Keratinocyte (primary cell): ENCODE data around the gene HSPB1.

Experiments
- CTCF ChIP-seq, 3 experiments: IDR thresholded peaks in 1 of 3; conservative IDR thresholded peaks in 1 of 3; optimal IDR thresholded peaks in 1 of 3; 2 replicates in 2 of 3; 3 replicates in 1 of 3; pipeline versions ENCODE3 to v1.5.1; 2011; ENCODE audit warnings: low read length in 3 of 3, mild to moderate bottlenecking in 3 of 3, moderate library complexity in 2 of 3, control low read depth in 1 of 3, inconsistent platforms in 1 of 3; ENCODE audit not compliant: insufficient read depth in 2 of 3; ENCODE audit errors: extremely low read depth in 1 of 3
- EZH2 ChIP-seq: IDR thresholded peaks from one replicate; pipeline ENCODE4 v1.6.1; 2012; ENCODE audit warnings: inconsistent platforms, mild to moderate bottlenecking, low read length, moderate library complexity

GRCh38 chr7:76267107-76267893 is 35.2 kb upstream of the HSPB1 start:
- peak; percentile 99 for TF ChIP-seq EZH2
- TF ChIP-seq CTCF (optimal IDR thresholded peaks at IDR 0.05 in 1 of 3, IDR thresholded peaks at IDR 0.05 in 1 of 3, conservative IDR thresholded peaks at IDR 0.05 in 1 of 3; ENCODE audit: extremely low read depth in 1 of 3, insufficient read depth in 2 of 3, low read length in 3 of 3): no peak
